EL (cell line): ENCODE data around the gene PIAS3.
"Not testable (repeated sequence)": the region's sequence is repeated elsewhere in the genome, so short reads cannot be mapped to it uniquely, and the experiment has no call there.

Experiments used
- DNase-seq: peaks from one replicate; pipeline ENCODE4 v3.0.0-alpha.2; 2016

Gene PIAS3

DNA sequence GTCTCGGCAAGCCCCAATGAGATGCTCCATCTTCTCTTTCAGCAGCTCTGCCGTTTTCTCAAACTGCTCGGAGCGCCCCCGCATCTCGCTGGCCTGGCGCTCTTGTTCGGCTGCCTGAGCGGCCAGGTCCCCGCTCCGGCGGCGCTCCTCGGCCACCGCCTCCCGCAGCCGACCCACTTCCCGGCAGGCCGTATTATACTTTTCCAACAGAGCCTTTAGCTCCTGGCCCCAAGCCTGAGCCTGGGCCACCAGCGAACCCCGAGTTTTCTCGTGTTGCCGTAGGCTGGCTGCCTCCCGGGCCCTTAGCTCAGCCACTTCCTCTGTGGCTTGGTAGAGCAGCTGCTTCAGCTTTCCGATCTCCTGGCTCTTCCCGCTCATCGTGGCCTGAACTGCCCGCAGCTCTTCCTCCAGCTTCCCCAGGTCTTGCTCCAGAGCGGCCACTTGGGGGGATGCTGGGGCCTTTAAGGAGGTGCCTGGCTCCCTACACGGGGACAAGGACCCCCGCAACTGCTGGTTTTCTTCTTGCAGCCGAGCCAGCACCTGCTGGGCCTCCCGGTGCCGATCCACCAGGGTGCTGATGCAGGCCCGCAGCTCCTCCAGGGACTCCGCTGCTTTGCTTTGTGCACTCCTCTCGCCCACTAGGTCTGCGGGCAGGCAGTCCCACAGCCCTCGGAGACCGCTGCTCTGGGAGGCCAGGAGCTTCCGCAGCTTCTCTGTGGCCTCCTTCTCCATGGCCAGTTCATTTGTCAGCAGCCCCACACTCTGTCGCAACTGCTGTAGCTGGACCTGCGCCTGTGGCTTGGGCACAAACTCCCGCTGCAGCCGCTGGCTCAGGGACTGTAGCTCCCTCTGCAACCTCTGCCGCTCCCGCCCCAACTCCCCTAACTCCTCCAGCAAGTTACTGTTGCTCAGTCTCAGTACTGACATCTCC is 13.4 kb upstream of the PIAS3 start:
- peak; percentile 63 for DNase-seq

GRCh38 chr1:145868232-145868631 is 9.4 kb upstream of the PIAS3 start:
- no peak for DNase-seq

GRCh38 chr1:145863282-145864018 is 4.6 kb upstream of the PIAS3 start:
- no peak for DNase-seq

DNA sequence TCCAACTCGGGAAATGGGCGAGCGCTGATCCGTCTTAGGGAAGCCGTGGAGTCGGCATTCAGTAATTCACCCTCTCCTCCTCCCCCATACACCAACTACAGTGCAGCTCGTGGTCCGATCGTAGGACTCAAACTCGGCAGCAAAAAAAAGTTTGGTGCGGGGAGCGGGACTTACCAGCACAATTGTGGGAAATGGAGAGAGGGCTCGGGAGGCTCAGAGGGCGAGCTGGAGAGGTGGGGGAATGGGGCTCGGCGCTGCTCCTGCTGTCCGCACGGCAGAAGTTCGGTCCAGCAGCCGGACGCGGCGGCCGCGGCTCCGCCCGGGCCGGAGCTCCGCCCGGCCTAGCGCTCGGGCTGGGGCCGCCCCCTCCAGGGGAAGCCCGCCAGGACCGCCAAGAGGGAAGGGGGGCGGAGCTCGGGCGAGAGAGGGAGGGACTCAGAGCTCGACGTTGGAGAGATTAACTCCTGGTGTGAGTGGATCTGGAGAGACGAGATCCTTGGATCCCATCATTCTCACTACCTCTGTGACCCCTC is 676 bp upstream of the PIAS3 start:
- peak; percentile 91 for DNase-seq

GRCh38 chr1:145858238-145858900 is 512 bp downstream of the PIAS3 start:
- DNase-seq: peak; percentile 61

DNA sequence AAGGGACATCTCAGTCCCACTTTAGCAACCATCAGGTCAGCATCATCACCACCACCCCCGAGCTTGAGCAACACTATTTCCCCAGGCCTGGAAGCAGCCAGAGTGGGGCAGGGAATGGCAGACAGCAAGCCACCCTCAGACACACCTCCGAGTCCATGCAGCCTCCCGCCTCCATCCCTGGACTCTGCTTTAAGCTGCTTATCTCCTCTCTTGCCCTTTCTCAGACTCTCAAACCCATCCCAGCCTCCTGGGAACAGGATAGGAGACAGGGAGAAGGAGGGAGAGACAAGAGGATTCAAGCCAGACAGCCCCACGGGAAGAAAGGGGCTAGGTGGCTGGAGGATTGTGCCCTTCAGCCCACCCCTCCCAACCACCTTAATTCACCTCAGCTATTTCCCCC is 1.7 kb downstream of the PIAS3 start:
- no peak for DNase-seq

- no peak for DNase-seq
Observed at GRCh38 chr1:145855426-145855948, 3.4 kb downstream of the PIAS3 start.

GRCh38 chr1:145849356-145850160 is 9.3 kb downstream of the PIAS3 start:
- peak; percentile 90 for DNase-seq

DNA sequence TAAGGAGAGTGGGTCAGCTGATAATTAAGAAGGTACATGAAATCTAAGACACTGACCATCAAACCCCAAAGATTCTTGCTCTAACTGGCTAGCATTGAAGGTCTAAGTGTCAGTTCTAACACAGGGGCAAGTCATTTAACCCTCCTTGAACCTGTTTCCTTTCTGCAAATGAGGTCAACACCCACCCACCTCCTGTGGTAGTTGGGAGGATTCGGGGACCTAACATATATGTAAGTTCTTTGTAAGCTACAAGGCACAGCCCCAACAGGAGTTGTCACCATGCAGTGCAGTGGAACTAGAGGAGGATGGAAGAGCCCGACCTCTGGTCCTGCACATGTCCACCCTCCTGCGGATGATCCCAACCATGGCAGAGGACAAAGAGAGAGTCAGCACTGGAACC is 11.1 kb downstream of the PIAS3 start:
- no peak for DNase-seq

DNA sequence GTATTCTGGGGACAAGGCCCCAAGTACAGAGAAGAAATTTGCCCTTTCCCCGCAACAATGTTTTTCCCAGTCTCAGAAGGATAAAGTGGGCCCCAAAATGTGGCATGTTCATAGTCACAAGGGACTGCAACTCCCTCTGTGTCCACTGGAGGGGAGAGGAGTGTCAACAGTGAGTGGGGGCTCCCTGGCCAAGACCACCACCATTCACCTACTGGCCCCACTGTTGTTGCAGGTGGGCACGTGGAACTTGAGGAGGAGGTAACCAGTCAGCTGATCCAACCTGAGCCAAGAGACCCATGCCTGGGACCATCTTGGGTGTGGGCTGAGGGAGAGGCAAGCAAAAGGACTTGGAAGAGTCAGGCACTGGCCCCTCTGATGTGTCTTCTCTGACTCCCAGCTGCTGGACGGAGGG is 12.7 kb downstream of the PIAS3 start:
- DNase-seq: peak; percentile 44

- peak; percentile 81 for DNase-seq
Observed at GRCh38 chr1:145845514-145846161, 13.2 kb downstream of the PIAS3 start, which contains the start of gene NUDT17. TSS of gene NUDT17 (plus strand) at chr1:145845630. CDS start at chr1:145845641, 11 bp downstream.

- no peak for DNase-seq
Observed at GRCh38 chr1:145845144-145845513, 13.8 kb downstream of the PIAS3 start.

DNA sequence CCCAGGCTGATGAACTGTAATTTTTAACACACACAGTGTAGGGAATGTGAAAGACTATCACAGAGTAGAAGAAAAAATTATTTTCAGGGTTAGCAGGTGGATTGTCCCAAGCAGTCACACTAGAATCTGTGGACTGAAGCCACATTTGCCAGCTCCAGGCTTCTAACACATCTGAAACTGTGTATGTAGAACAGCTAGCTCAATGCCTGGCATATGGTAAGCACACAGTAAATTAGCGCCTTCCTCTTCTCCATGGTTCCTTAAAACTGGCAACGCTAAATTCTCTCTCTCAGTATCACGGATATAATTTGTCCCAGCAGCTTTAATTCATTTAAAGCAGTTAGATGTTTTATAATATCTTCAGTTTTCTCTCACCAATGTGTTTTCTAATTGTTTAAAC is 15.8 kb downstream of the PIAS3 start:
- no peak for DNase-seq

GRCh38 chr1:145837656-145838055 is 21.2 kb downstream of the PIAS3 start:
- no peak for DNase-seq

DNA sequence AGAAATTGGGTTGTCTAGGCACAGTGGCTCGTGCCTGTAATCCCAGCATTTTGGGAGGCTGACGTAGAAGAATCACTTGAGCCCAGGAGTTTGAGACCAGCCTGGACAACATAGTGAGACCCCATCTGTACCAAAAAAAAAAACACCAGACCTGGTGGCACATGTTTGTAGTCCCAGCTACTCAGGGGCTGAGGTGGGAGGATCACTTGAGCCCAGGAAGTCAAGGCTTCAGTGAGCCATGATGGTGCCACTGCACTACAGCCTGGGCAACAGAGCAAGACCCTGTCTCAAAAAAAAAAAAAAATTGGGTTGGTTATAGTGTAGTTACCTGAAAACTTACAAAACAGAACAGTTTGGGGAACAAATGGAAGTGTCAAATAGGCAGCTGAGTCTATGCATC is 28.1 kb downstream of the PIAS3 start:
- not testable (repeated sequence) for DNase-seq

- no peak for DNase-seq
Observed at GRCh38 chr1:145828367-145829026, 30.4 kb downstream of the PIAS3 start.

GRCh38 chr1:145827966-145828365 is 30.9 kb downstream of the PIAS3 start:
- DNase-seq: no peak

GRCh38 chr1:145826030-145826429 is 32.9 kb downstream of the PIAS3 start:
- DNase-seq: no peak

- no peak for DNase-seq
Observed at GRCh38 chr1:145824499-145824842, 34.4 kb downstream of the PIAS3 start.

- peak; percentile 94 for DNase-seq
Observed at GRCh38 chr1:145823565-145824498, 35.0 kb downstream of the PIAS3 start, which contains the start of the genes POLR3C and RNF115. TSS of gene POLR3C (plus strand) at chr1:145824200. CDS start at chr1:145825777, 1,577 bp downstream. TSS of gene RNF115 (minus strand) at chr1:145824095. CDS start at chr1:145823873, 222 bp downstream.
